Suprapubic skin (tissue), 4 donors: Measurements from ENCODE around the gene FOXB1. TPM values are rescaled to one million over a fixed set of nuclear protein-coding genes. Genes with fewer than 3 reads are reported as not detected.

ENCODE experiments used
- DNase-seq, 2 donors: peaks; one replicate each; pipeline ENCODE4 v3.0.0-alpha.2; 2019; ENCODE audit warnings: low spot score in 2 of 2
- H3K27ac ChIP-seq: fragments of 200-600 bp; sonication (generic); one replicate; pipeline ENCODE4 v1.5.1; 2019
- H3K27me3 ChIP-seq: fragments of 200-600 bp; sonication (generic); one replicate; pipeline ENCODE4 v1.5.1; 2019
- H3K36me3 ChIP-seq: fragments of 200-600 bp; sonication (generic); one replicate; pipeline ENCODE4 v1.5.1; 2019
- H3K4me1 ChIP-seq: fragments of 200-600 bp; sonication (generic); one replicate; pipeline ENCODE4 v1.5.1; 2019
- H3K4me3 ChIP-seq: fragments of 200-600 bp; sonication (generic); one replicate; pipeline ENCODE4 v1.5.1; 2019; ENCODE audit warnings: mild to moderate bottlenecking
- H3K9me3 ChIP-seq: fragments of 200-600 bp; sonication (generic); one replicate; pipeline ENCODE4 v1.5.1; 2019
- CTCF ChIP-seq, 2 donors: fragments of 200-600 bp in 1 of 2; fragments of 450-650 bp in 1 of 2; sonication (generic) in 1 of 2; IDR thresholded peaks; one replicate each; pipeline ENCODE4 v1.5.1; 2016 to 2019; ENCODE audit warnings: antibody characterized with exemption in 2 of 2, mild to moderate bottlenecking in 1 of 2, moderate library complexity in 1 of 2
- EP300 ChIP-seq: sonication (generic); formaldehyde crosslinking; IDR thresholded peaks from one replicate; pipeline ENCODE4 v1.6.1; 2017; ENCODE audit warnings: antibody characterized with exemption
- POLR2A ChIP-seq, 2 donors: fragments of 450-650 bp; IDR thresholded peaks; one replicate each; pipeline ENCODE4 v1.6.1; 2017; ENCODE audit warnings: antibody characterized with exemption in 2 of 2, mild to moderate bottlenecking in 2 of 2, moderate library complexity in 2 of 2
- POLR2AphosphoS5 ChIP-seq, 3 donors: sonication (generic); formaldehyde crosslinking; IDR thresholded peaks; one replicate each; pipeline ENCODE4 v1.6.1; 2017; ENCODE audit warnings: antibody characterized with exemption in 3 of 3
- WGBS: methylation state at CpG from one replicate; pipeline ENCODE4 v1.1.5; 2018; 5-methylcytosine and 5-hydroxymethylcytosine counted together
- total RNA-seq, 4 donors: library from RNA; depleted of rRNA; stranded (reverse); fragments of >200 nt; gene quantifications; one replicate each; pipeline ENCODE4 v1.1.0, GENCODE V29; 2016

FOXB1 gene
- total RNA-seq, 4 donors from 2014 or later: not detected

GRCh38 chr15:59965741-59966140, 38.4 kb upstream of the FOXB1 start:
- TF ChIP-seq POLR2AphosphoS5 (IDR thresholded peaks at IDR 0.05) (no peak), EP300 (no peak), POLR2A (IDR thresholded peaks at IDR 0.05) (no peak), CTCF (IDR thresholded peaks at IDR 0.05) (no peak)

GRCh38 chr15:59966262-59966661, 37.8 kb upstream of the FOXB1 start:
- no peak overlapping the region for H3K4me3 ChIP-seq
- H3K4me1 ChIP-seq: no peaks in the 10 kb centered on the region
- H3K9me3 ChIP-seq: no peaks in the 10 kb centered on the region
- no peak overlapping the region for H3K27ac ChIP-seq
- peaks cover 19% of the 10 kb centered on the region for H3K27me3 ChIP-seq
- H3K36me3 ChIP-seq: no peaks in the 10 kb centered on the region
- TF ChIP-seq EP300 (no peak), POLR2AphosphoS5 (IDR thresholded peaks at IDR 0.05) (no peak), CTCF (IDR thresholded peaks at IDR 0.05) (no peak), POLR2A (IDR thresholded peaks at IDR 0.05) (no peak)
- DNase-seq: no peak

More at GRCh38 chr15:59965741-59966140, 38.4 kb upstream of the FOXB1 start:
- no peaks in the 10 kb centered on the region for H3K36me3 ChIP-seq
- no peak overlapping the region for H3K4me3 ChIP-seq
- no peak for DNase-seq
- 89% methylated on average over 6 of the region's 6 CpGs for WGBS
- no peak overlapping the region for H3K27ac ChIP-seq
- H3K4me1 ChIP-seq: no peaks in the 10 kb centered on the region
- H3K9me3 ChIP-seq: no peaks in the 10 kb centered on the region
- peaks cover 17% of the 10 kb centered on the region for H3K27me3 ChIP-seq

- no peak for DNase-seq
- TF ChIP-seq CTCF (IDR thresholded peaks at IDR 0.05) (no peak), POLR2A (IDR thresholded peaks at IDR 0.05) (no peak), POLR2AphosphoS5 (IDR thresholded peaks at IDR 0.05) (no peak), EP300 (no peak)
- Histone ChIP-seq H3K27ac (no peak overlapping the region), H3K27me3 (peaks cover 21% of the 10 kb centered on the region), H3K4me3 (no peak overlapping the region), H3K9me3 (no peaks in the 10 kb centered on the region), H3K36me3 (no peaks in the 10 kb centered on the region), H3K4me1 (no peaks in the 10 kb centered on the region)
- WGBS: 95% methylated on average over 2 of the region's 2 CpGs
Measured at GRCh38 chr15:59968314-59968713, 35.8 kb upstream of the FOXB1 start.

- H3K27ac ChIP-seq: no peak overlapping the region
- H3K27me3 ChIP-seq: peaks cover 32% of the 10 kb centered on the region
- no peak for TF ChIP-seq POLR2AphosphoS5 (IDR thresholded peaks at IDR 0.05)
- no peaks in the 10 kb centered on the region for H3K9me3 ChIP-seq
- no peak for DNase-seq
- no peaks in the 10 kb centered on the region for H3K36me3 ChIP-seq
- no peaks in the 10 kb centered on the region for H3K4me1 ChIP-seq
- 78% methylated on average over 1 of the region's 1 CpG for WGBS
- H3K4me3 ChIP-seq: no peak overlapping the region
Measured at GRCh38 chr15:59972241-59972640, 31.9 kb upstream of the FOXB1 start.

GRCh38 chr15:59976480-59977271, 27.4 kb upstream of the FOXB1 start:
- Histone ChIP-seq H3K36me3 (no peaks in the 10 kb centered on the region), H3K9me3 (peaks cover 2% of the 10 kb centered on the region), H3K4me1 (no peaks in the 10 kb centered on the region), H3K27me3 (peaks cover 26% of the 10 kb centered on the region), H3K4me3 (no peak overlapping the region), H3K27ac (no peak overlapping the region)
- no peak for DNase-seq
- TF ChIP-seq EP300 (no peak), CTCF (IDR thresholded peaks at IDR 0.05) (no peak), POLR2A (IDR thresholded peaks at IDR 0.05) (no peak), POLR2AphosphoS5 (IDR thresholded peaks at IDR 0.05) (no peak)
- 74% methylated on average over 6 of the region's 6 CpGs for WGBS
